Lower lobe of right lung (tissue), 2 donors: Measurements from ENCODE around the gene BSN. TPM values are rescaled to one million over a fixed set of nuclear protein-coding genes. Genes with fewer than 3 reads are reported as not detected.

ENCODE experiments used
- ATAC-seq, 2 donors: fragments of 200-7000 bp; cut with Tn5 transposase; one replicate each; pipeline ENCODE4 v1.9.1; 2020 to 2022; ENCODE audit warnings: mild to moderate bottlenecking in 2 of 2, moderate library complexity in 2 of 2
- DNase-seq: peaks from one replicate; pipeline ENCODE4 v3.0.0-alpha.2; 2020
- H3K27ac ChIP-seq: fragments of 200-600 bp; one replicate; pipeline ENCODE4 v1.8.0; 2022
- H3K27me3 ChIP-seq: fragments of 200-600 bp; one replicate; pipeline ENCODE4 v1.8.0; 2022; ENCODE audit warnings: low read depth
- H3K36me3 ChIP-seq: fragments of 200-600 bp; one replicate; pipeline ENCODE4 v1.8.0; 2022; ENCODE audit warnings: mild to moderate bottlenecking
- H3K4me1 ChIP-seq: fragments of 200-600 bp; one replicate; pipeline ENCODE4 v1.8.0; 2022
- H3K4me3 ChIP-seq: fragments of 200-600 bp; one replicate; pipeline ENCODE4 v1.8.0; 2022; ENCODE audit warnings: mild to moderate bottlenecking
- H3K9me3 ChIP-seq: fragments of 200-600 bp; one replicate; pipeline ENCODE4 v1.8.0; 2022
- CTCF ChIP-seq: fragments of 200-600 bp; IDR thresholded peaks from one replicate; pipeline ENCODE4 v1.8.0; 2022; ENCODE audit warnings: antibody characterized with exemption, mild to moderate bottlenecking
- intact Hi-C: fragments of 100-400 bp; cut with DNase I; formaldehyde crosslinking; loops from one replicate; pipeline ENCODE4 v1.11.0; 2022
- total RNA-seq: library from RNA; stranded (reverse); fragmentation: NEBNext Ultra II Directional; extraction: Animal tissue kit (Norgen Biotek cat#: 25700); gene quantifications from one replicate; pipeline ENCODE4 v1.2.1, GENCODE V29; 2021
- donor health status: DM: no; HTN: yes; CAD: no; lungs with severe emphysema.

The BSN gene
- total RNA-seq, 1 donor from 2014 or later, result 0.35 TPM

GRCh38 chr3:49703956-49704355 is 149.7 kb downstream of the BSN start:
- TF ChIP-seq CTCF, result no peak
- Histone ChIP-seq H3K27me3 (no peaks in the 10 kb centered on the region), H3K4me3 (no peak overlapping the region), H3K4me1 (peaks cover 8% of the 10 kb centered on the region), H3K36me3 (peaks cover 74% of the 10 kb centered on the region), H3K9me3 (no peaks in the 10 kb centered on the region), H3K27ac (no peak overlapping the region)
- intact Hi-C loops, result no loop called here
- no peak for DNase-seq
- no peak for ATAC-seq

- intact Hi-C loops, result no loop called here
These were observed 150.4 kb downstream of the BSN start for GRCh38 chr3:49704629-49705028.

GRCh38 chr3:49705390-49705960 is 151.2 kb downstream of the BSN start:
- DNase-seq, result no peak

More at GRCh38 chr3:49704629-49705028, 150.4 kb downstream of the BSN start:
- no peak for DNase-seq
- peaks cover 70% of the 10 kb centered on the region for H3K36me3 ChIP-seq
- no peak overlapping the region for H3K4me3 ChIP-seq
- H3K4me1 ChIP-seq, result peaks cover 8% of the 10 kb centered on the region
- no peaks in the 10 kb centered on the region for H3K27me3 ChIP-seq
- H3K9me3 ChIP-seq, result no peaks in the 10 kb centered on the region
- no peak for TF ChIP-seq CTCF
- H3K27ac ChIP-seq, result no peak overlapping the region
- no peak for ATAC-seq

GRCh38 chr3:49706456-49707112 is 152.3 kb downstream of the BSN start:
- peaks cover 58% of the 10 kb centered on the region for H3K36me3 ChIP-seq
- peaks cover 8% of the 10 kb centered on the region for H3K4me1 ChIP-seq
- intact Hi-C loops, result no loop called here
- TF ChIP-seq CTCF, result no peak
- H3K27ac ChIP-seq, result no peak overlapping the region
- ATAC-seq (no peak), DNase-seq (no peak)
- no peaks in the 10 kb centered on the region for H3K27me3 ChIP-seq
- H3K9me3 ChIP-seq, result no peaks in the 10 kb centered on the region
- no peak overlapping the region for H3K4me3 ChIP-seq

More at GRCh38 chr3:49705390-49705960, 151.2 kb downstream of the BSN start:
- Histone ChIP-seq H3K27ac (no peak overlapping the region), H3K27me3 (no peaks in the 10 kb centered on the region), H3K36me3 (peaks cover 61% of the 10 kb centered on the region), H3K4me1 (peaks cover 8% of the 10 kb centered on the region), H3K4me3 (no peak overlapping the region), H3K9me3 (no peaks in the 10 kb centered on the region)
- no peak for ATAC-seq
- TF ChIP-seq CTCF, result no peak
- intact Hi-C loops, result no loop called here

- TF ChIP-seq CTCF, result no peak
- intact Hi-C loops, result no loop called here
These were observed 152.8 kb downstream of the BSN start for GRCh38 chr3:49707113-49707480.

More at GRCh38 chr3:49707113-49707480, 152.8 kb downstream of the BSN start:
- Histone ChIP-seq H3K9me3 (no peaks in the 10 kb centered on the region), H3K27me3 (no peaks in the 10 kb centered on the region), H3K4me1 (peaks cover 8% of the 10 kb centered on the region), H3K36me3 (peaks cover 53% of the 10 kb centered on the region), H3K27ac (no peak overlapping the region), H3K4me3 (no peak overlapping the region)
- ATAC-seq (no peak), DNase-seq (no peak)
